ENCODE data around the gene UBE2V1. TPM values are rescaled to one million over a fixed set of nuclear protein-coding genes. Genes with fewer than 3 reads are reported as not detected.

The UBE2V1 gene
- total RNA-seq, 4 donors from 2014 or later = 45.6 to 124 (median 62.9) TPM

DNA sequence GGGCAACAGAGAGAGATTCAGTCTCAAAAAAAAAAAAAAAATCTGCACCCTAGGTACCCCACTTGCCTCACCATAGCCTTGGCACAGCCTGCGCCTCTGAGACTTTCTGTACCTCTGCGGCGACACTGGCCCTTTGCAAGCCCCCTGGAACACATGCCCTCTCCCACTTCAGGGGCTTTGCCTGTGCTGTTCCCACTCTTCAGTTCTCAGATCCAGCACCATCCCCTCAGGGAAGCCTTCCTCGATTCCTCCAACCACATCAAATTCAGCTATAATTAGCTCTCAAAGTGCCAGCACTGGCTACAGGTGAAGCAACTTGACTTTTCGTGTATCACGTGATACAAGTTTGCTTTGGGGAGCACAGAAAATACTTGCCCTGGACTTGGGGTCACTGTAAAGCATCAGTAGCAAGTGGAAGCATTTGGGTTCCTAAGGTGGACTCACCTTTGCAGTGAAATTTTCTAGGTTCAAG, 2.1 kb upstream of the UBE2V1 start:
- Histone ChIP-seq H3K27me3 (no peaks in the 10 kb centered on the region), H3K27ac (peak overlapping the region in 1 of 2 donors; percentile 74), H3K36me3 (no peaks in the 10 kb centered on the region), H3K4me3 (peak overlapping the region; percentile 33 to 37), H3K4me1 (peaks cover 5 to 8% of the 10 kb centered on the region in 2 donors), H3K9me3 (no peaks in the 10 kb centered on the region)
- no peak for DNase-seq
- intact Hi-C loops (cut with DNase I; ENCODE audit: low total_unique reads) = no loop called here
- TF ChIP-seq POLR2A (IDR thresholded peaks at IDR 0.05) = no peak
- TF ChIP-seq, protein P1, sequence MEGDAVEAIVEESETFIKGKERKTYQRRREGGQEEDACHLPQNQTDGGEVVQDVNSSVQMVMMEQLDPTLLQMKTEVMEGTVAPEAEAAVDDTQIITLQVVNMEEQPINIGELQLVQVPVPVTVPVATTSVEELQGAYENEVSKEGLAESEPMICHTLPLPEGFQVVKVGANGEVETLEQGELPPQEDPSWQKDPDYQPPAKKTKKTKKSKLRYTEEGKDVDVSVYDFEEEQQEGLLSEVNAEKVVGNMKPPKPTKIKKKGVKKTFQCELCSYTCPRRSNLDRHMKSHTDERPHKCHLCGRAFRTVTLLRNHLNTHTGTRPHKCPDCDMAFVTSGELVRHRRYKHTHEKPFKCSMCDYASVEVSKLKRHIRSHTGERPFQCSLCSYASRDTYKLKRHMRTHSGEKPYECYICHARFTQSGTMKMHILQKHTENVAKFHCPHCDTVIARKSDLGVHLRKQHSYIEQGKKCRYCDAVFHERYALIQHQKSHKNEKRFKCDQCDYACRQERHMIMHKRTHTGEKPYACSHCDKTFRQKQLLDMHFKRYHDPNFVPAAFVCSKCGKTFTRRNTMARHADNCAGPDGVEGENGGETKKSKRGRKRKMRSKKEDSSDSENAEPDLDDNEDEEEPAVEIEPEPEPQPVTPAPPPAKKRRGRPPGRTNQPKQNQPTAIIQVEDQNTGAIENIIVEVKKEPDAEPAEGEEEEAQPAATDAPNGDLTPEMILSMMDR (IDR thresholded peaks at IDR 0.05) = no peak

DNA sequence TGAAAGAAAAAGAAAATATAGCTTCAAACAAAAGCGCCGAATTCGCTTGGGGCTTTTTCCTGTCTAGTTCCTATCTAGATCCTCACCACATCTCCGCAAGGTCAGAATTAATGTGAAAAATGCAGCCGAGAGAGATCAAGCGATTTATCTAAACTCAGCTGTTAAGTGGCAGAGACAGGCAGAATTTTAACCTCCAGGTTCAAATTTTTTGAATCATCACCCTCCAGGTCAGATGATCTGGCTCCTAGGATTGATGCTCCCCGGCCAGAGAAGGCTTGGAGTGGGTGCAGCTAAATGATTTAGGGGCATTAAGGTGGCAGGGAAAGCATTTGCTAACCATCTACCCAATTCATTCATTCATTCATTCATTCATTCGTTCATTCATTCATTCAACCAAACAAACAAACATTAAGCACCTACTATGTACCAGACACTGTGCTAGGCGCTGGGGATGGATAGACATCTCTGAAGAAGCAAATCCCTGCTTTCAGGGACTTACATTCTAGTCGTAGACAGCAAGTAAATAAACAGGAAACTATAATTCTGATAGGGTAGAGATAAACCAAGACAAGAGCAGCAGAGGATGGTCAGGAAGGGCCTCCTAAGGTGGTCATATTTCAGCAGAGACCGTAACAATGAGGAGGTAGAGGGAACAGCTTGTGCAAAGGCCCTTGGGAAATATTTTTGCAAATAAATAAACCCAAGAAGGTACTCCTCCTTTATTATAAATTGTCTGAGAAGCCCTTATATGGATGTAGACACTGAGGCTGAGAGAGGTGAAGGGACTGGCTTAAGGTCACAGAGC, 672 bp upstream of the UBE2V1 start:
- no peaks in the 10 kb centered on the region for H3K9me3 ChIP-seq
- peak overlapping the region; percentile 90 to 98 for H3K27ac ChIP-seq
- H3K4me1 ChIP-seq = peaks cover 5 to 8% of the 10 kb centered on the region in 2 donors
- H3K4me3 ChIP-seq = peak overlapping the region; percentile 82 to 86
- intact Hi-C loops (cut with DNase I; ENCODE audit: low total_unique reads) = no loop called here
- DNase-seq = no peak
- TF ChIP-seq, protein P1 (IDR thresholded peaks at IDR 0.05) = no peak
- no peak for TF ChIP-seq POLR2A (IDR thresholded peaks at IDR 0.05)
- no peaks in the 10 kb centered on the region for H3K36me3 ChIP-seq
- no peaks in the 10 kb centered on the region for H3K27me3 ChIP-seq

- Histone ChIP-seq H3K9me3 (no peaks in the 10 kb centered on the region), H3K36me3 (no peaks in the 10 kb centered on the region), H3K27ac (peak overlapping the region; percentile 90 to 98), H3K4me1 (peaks cover 5 to 8% of the 10 kb centered on the region in 2 donors), H3K27me3 (no peaks in the 10 kb centered on the region), H3K4me3 (peak overlapping the region; percentile 82 to 86)
- intact Hi-C loops (cut with DNase I; ENCODE audit: low total_unique reads) = no loop called here
- TF ChIP-seq, protein P1 (IDR thresholded peaks at IDR 0.05) = no peak
- no peak for TF ChIP-seq POLR2A (IDR thresholded peaks at IDR 0.05)
- DNase-seq = no peak
Measured at GRCh38 chr20:50111829-50112495, 988 bp downstream of the UBE2V1 start.

DNA sequence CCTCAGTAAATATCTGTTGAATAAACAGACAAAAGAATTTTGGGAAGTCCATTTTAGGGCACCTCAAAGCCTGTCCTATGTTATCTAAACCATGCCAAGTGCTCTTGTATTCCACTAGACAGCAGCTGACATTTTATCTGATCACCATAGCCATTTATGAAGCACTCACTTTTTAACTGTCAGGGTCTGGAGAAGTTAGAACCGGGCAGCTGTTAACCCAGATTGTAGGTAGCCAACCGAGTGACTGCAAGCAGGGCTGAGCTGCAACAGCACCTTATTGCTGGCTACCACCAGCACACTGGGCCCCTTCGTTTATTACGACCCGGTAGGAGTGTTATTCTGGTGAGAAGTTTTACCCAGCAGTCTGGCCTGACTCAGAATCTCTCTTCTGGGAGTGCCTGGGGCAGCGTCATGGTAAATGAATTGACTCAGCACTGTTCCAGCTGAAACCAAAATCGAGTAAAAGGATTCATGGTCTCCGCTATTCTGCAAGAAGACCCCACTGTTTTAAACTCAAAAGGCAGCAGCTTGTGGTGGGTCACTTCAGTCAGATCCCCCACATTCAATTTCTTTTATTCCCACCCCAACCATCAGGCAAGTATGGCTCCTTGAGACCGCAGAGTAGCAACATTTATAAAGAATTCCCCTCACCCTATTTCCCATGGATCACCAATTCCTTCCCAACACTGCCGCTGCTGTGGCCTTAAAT, 1.7 kb downstream of the UBE2V1 start:
- H3K36me3 ChIP-seq = no peaks in the 10 kb centered on the region
- H3K4me3 ChIP-seq = peak overlapping the region; percentile 82 to 86
- DNase-seq = no peak
- peaks cover 5 to 8% of the 10 kb centered on the region in 2 donors for H3K4me1 ChIP-seq
- no peak for TF ChIP-seq POLR2A (IDR thresholded peaks at IDR 0.05)
- TF ChIP-seq, protein P1 (IDR thresholded peaks at IDR 0.05) = no peak
- peak overlapping the region in 1 of 2 donors; percentile 98 for H3K27ac ChIP-seq
- no peaks in the 10 kb centered on the region for H3K9me3 ChIP-seq
- intact Hi-C loops (cut with DNase I; ENCODE audit: low total_unique reads) = no loop called here
- H3K27me3 ChIP-seq = no peaks in the 10 kb centered on the region

All from uterus (tissue), 4 donors.